ENCODE data around the gene ICAM2. TPM values are rescaled to one million over a fixed set of nuclear protein-coding genes. Genes with fewer than 3 reads are reported as not detected.
A peak's percentile ranks its signal among the peaks of the same experiment; 100 is the strongest.

Gene ICAM2
- total RNA-seq, 1 experiment from 2014 or later, result 4.4 TPM

- Histone ChIP-seq H3K9ac (ENCODE audit: low read length) (no peak overlapping the region), H3K4me2 (ENCODE audit: low read depth, low read length, poor library complexity, severe bottlenecking) (no peak overlapping the region), H3K9me3 (ENCODE audit: low read length) (no peaks in the 10 kb centered on the region)
Observed at GRCh38 chr17:63960430-63960829, 60.0 kb downstream of the ICAM2 start.

GRCh38 chr17:63960006-63960405, 60.4 kb downstream of the ICAM2 start:
- Histone ChIP-seq H3K9ac (ENCODE audit: low read length) (no peak overlapping the region), H4K20me1 (ENCODE audit: insufficient read depth, low read depth, low read length) (no peaks in the 10 kb centered on the region), H2AFZ (ENCODE audit: low read length) (no peak overlapping the region), H3K79me2 (ENCODE audit: low read length) (no peaks in the 10 kb centered on the region), H3K27me3 (ENCODE audit: low read length) (no peaks in the 10 kb centered on the region), H3K9me3 (ENCODE audit: low read length) (no peaks in the 10 kb centered on the region), H3K4me3 (ENCODE audit: low read length) (no peak overlapping the region), H3K4me2 (ENCODE audit: low read depth, low read length, poor library complexity, severe bottlenecking) (no peak overlapping the region), H3K36me3 (ENCODE audit: insufficient read depth, low read length) (no peaks in the 10 kb centered on the region), H3K4me1 (ENCODE audit: low read length) (peaks cover 2% of the 10 kb centered on the region; the same call in 1 of the 2 replicates), H3K9me2 (replicated peaks; ENCODE audit: insufficient read depth, low read length) (no peaks in the 10 kb centered on the region), H3K27ac (ENCODE audit: low read length) (no peak overlapping the region)
- DNase-seq, result no peak

More at GRCh38 chr17:63960430-63960829, 60.0 kb downstream of the ICAM2 start:
- H3K9me2 ChIP-seq (replicated peaks; ENCODE audit: insufficient read depth, low read length), result no peaks in the 10 kb centered on the region
- H4K20me1 ChIP-seq (ENCODE audit: insufficient read depth, low read depth, low read length), result no peaks in the 10 kb centered on the region
- H3K36me3 ChIP-seq (ENCODE audit: insufficient read depth, low read length), result no peaks in the 10 kb centered on the region
- no peak overlapping the region for H3K4me3 ChIP-seq (ENCODE audit: low read length)
- H3K79me2 ChIP-seq (ENCODE audit: low read length), result no peaks in the 10 kb centered on the region
- H3K4me1 ChIP-seq (ENCODE audit: low read length), result no peaks in the 10 kb centered on the region; the same call in 1 of the 2 replicates
- H2AFZ ChIP-seq (ENCODE audit: low read length), result no peak overlapping the region
- no peak for DNase-seq
- H3K27ac ChIP-seq (ENCODE audit: low read length), result no peak overlapping the region
- no peaks in the 10 kb centered on the region for H3K27me3 ChIP-seq (ENCODE audit: low read length)

- H3K9me2 ChIP-seq (replicated peaks; ENCODE audit: insufficient read depth, low read length), result no peaks in the 10 kb centered on the region
- DNase-seq, result no peak
- no peaks in the 10 kb centered on the region for H3K36me3 ChIP-seq (ENCODE audit: insufficient read depth, low read length)
- no peaks in the 10 kb centered on the region for H3K9me3 ChIP-seq (ENCODE audit: low read length)
- H3K27me3 ChIP-seq (ENCODE audit: low read length), result no peaks in the 10 kb centered on the region
- H3K79me2 ChIP-seq (ENCODE audit: low read length), result no peaks in the 10 kb centered on the region
- H3K4me2 ChIP-seq (ENCODE audit: low read depth, low read length, poor library complexity, severe bottlenecking), result no peak overlapping the region
- no peaks in the 10 kb centered on the region for H4K20me1 ChIP-seq (ENCODE audit: insufficient read depth, low read depth, low read length)
- H3K4me1 ChIP-seq (ENCODE audit: low read length), result peaks cover 25% of the 10 kb centered on the region
- H3K27ac ChIP-seq (ENCODE audit: low read length), result no peak overlapping the region
- H3K4me3 ChIP-seq (ENCODE audit: low read length), result no peak overlapping the region
- H2AFZ ChIP-seq (ENCODE audit: low read length), result no peak overlapping the region
- H3K9ac ChIP-seq (ENCODE audit: low read length), result no peak overlapping the region
Observed at GRCh38 chr17:63956296-63956920, 64.0 kb downstream of the ICAM2 start.

- H3K36me3 ChIP-seq (ENCODE audit: insufficient read depth, low read length), result no peaks in the 10 kb centered on the region
- H4K20me1 ChIP-seq (ENCODE audit: insufficient read depth, low read depth, low read length), result no peaks in the 10 kb centered on the region
- H3K4me3 ChIP-seq (ENCODE audit: low read length), result no peak overlapping the region
- peaks cover 25% of the 10 kb centered on the region for H3K4me1 ChIP-seq (ENCODE audit: low read length)
- H3K4me2 ChIP-seq (ENCODE audit: low read depth, low read length, poor library complexity, severe bottlenecking), result no peak overlapping the region
- H2AFZ ChIP-seq (ENCODE audit: low read length), result no peak overlapping the region
- H3K27me3 ChIP-seq (ENCODE audit: low read length), result no peaks in the 10 kb centered on the region
- H3K9me2 ChIP-seq (replicated peaks; ENCODE audit: insufficient read depth, low read length), result no peaks in the 10 kb centered on the region
- no peak for DNase-seq
- no peaks in the 10 kb centered on the region for H3K9me3 ChIP-seq (ENCODE audit: low read length)
- no peak overlapping the region for H3K9ac ChIP-seq (ENCODE audit: low read length)
- no peak overlapping the region for H3K27ac ChIP-seq (ENCODE audit: low read length)
- H3K79me2 ChIP-seq (ENCODE audit: low read length), result no peaks in the 10 kb centered on the region
Observed at GRCh38 chr17:63955791-63956190, 64.6 kb downstream of the ICAM2 start.

- Histone ChIP-seq H3K79me2 (ENCODE audit: low read length) (no peaks in the 10 kb centered on the region), H4K20me1 (ENCODE audit: insufficient read depth, low read depth, low read length) (no peaks in the 10 kb centered on the region), H3K27me3 (ENCODE audit: low read length) (no peaks in the 10 kb centered on the region), H3K4me2 (ENCODE audit: low read depth, low read length, poor library complexity, severe bottlenecking) (no peak overlapping the region), H3K9ac (ENCODE audit: low read length) (0 out of 2 replicates have a peak overlapping the region, but pooled peaks have one; percentile 65), H3K36me3 (ENCODE audit: insufficient read depth, low read length) (no peaks in the 10 kb centered on the region), H3K9me3 (ENCODE audit: low read length) (no peaks in the 10 kb centered on the region), H3K27ac (ENCODE audit: low read length) (0 out of 2 replicates have a peak overlapping the region, but pooled peaks have one; percentile 81), H3K9me2 (replicated peaks; ENCODE audit: insufficient read depth, low read length) (no peaks in the 10 kb centered on the region), H3K4me1 (ENCODE audit: low read length) (peaks cover 25% of the 10 kb centered on the region), H3K4me3 (ENCODE audit: low read length) (no peak overlapping the region), H2AFZ (ENCODE audit: low read length) (no peak overlapping the region)
- DNase-seq, result no peak
Observed at GRCh38 chr17:63955232-63955631, 65.2 kb downstream of the ICAM2 start.

- Histone ChIP-seq H3K27ac (ENCODE audit: low read length) (peak overlapping the region; percentile 81), H3K9ac (ENCODE audit: low read length) (peak overlapping the region; percentile 65), H3K9me3 (ENCODE audit: low read length) (no peaks in the 10 kb centered on the region), H3K4me3 (ENCODE audit: low read length) (peak overlapping the region; percentile 53), H3K4me1 (ENCODE audit: low read length) (peaks cover 25% of the 10 kb centered on the region), H3K27me3 (ENCODE audit: low read length) (no peaks in the 10 kb centered on the region), H4K20me1 (ENCODE audit: insufficient read depth, low read depth, low read length) (no peaks in the 10 kb centered on the region), H3K79me2 (ENCODE audit: low read length) (no peaks in the 10 kb centered on the region), H3K4me2 (ENCODE audit: low read depth, low read length, poor library complexity, severe bottlenecking) (peak overlapping the region; percentile 73), H3K36me3 (ENCODE audit: insufficient read depth, low read length) (no peaks in the 10 kb centered on the region), H2AFZ (ENCODE audit: low read length) (peak overlapping the region; percentile 85), H3K9me2 (replicated peaks; ENCODE audit: insufficient read depth, low read length) (no peaks in the 10 kb centered on the region)
- DNase-seq, result peak; percentile 86
Observed at GRCh38 chr17:63954402-63955063, 65.9 kb downstream of the ICAM2 start.

Other genes with a start within 250 kb of the ICAM2 start
- gene CCDC47, start 247.0 kb downstream of the ICAM2 start, total RNA-seq (2014; rRNA removed; shearing (Covaris generic); ENCODE audit: low replicate concordance), result 28.0 and 35.9 TPM in 2 replicates
- 76.5 and 77.6 TPM in 2 replicates for gene DDX42, start 246.5 kb downstream of the ICAM2 start, total RNA-seq (2014; rRNA removed; shearing (Covaris generic); ENCODE audit: low replicate concordance)
- gene PSMC5, start 193.2 kb downstream of the ICAM2 start, total RNA-seq (2014; rRNA removed; shearing (Covaris generic); ENCODE audit: low replicate concordance), result 26.9 and 49.1 TPM in 2 replicates
- gene FTSJ3, start 193.0 kb downstream of the ICAM2 start, total RNA-seq (2014; rRNA removed; shearing (Covaris generic); ENCODE audit: low replicate concordance), result 30.7 and 39.5 TPM in 2 replicates
- 103 and 143 TPM in 2 replicates for gene SMARCD2, start 177.9 kb downstream of the ICAM2 start, total RNA-seq (2014; rRNA removed; shearing (Covaris generic); ENCODE audit: low replicate concordance)
- not detected in 2 replicates for gene CSH2, start 147.0 kb downstream of the ICAM2 start, total RNA-seq (2014; rRNA removed; shearing (Covaris generic); ENCODE audit: low replicate concordance)
- gene GH2, start 138.7 kb downstream of the ICAM2 start, total RNA-seq (2014; rRNA removed; shearing (Covaris generic); ENCODE audit: low replicate concordance), result not detected in 2 replicates
- gene CSH1, start 124.1 kb downstream of the ICAM2 start, total RNA-seq (2014; rRNA removed; shearing (Covaris generic); ENCODE audit: low replicate concordance), result not detected in 2 replicates
- gene CSHL1, start 109.4 kb downstream of the ICAM2 start, total RNA-seq (2014; rRNA removed; shearing (Covaris generic); ENCODE audit: low replicate concordance), result not detected in 2 replicates
- gene GH1, start 101.8 kb downstream of the ICAM2 start, total RNA-seq (2014; rRNA removed; shearing (Covaris generic); ENCODE audit: low replicate concordance), result not detected in 2 replicates
- 545 and 1,164 TPM in 2 replicates for gene CD79B, start 88.3 kb downstream of the ICAM2 start, total RNA-seq (2014; rRNA removed; shearing (Covaris generic); ENCODE audit: low replicate concordance)
- gene SCN4A, start 47.7 kb downstream of the ICAM2 start, total RNA-seq (2014; rRNA removed; shearing (Covaris generic); ENCODE audit: low replicate concordance), result under 0.01 and 0.07 TPM in 2 replicates
- gene PRR29, start 22.3 kb downstream of the ICAM2 start, total RNA-seq (2014; rRNA removed; shearing (Covaris generic); ENCODE audit: low replicate concordance), result not detected in 2 replicates
- gene ERN1, start 109.5 kb upstream of the ICAM2 start, total RNA-seq (2014; rRNA removed; shearing (Covaris generic); ENCODE audit: low replicate concordance), result 1.9 and 10.9 TPM in 2 replicates
- gene TEX2, start 242.6 kb upstream of the ICAM2 start, total RNA-seq (2014; rRNA removed; shearing (Covaris generic); ENCODE audit: low replicate concordance), result 5.5 and 5.6 TPM in 2 replicates

All from Karpas-422 (cell line).